NCI-H1092 (cell line): Measurements from ENCODE around the gene EIF4A3.

ENCODE experiments used
- DNase-seq: peaks from one replicate; lab custom pipeline; 2025; lab: John Stamatoyannopoulos, UW

Gene EIF4A3

GRCh38 chr17:80133626-80133970 is 13.3 kb downstream of the EIF4A3 start:
- DNase-seq: no peak

- no peak for DNase-seq
These were observed 13.9 kb downstream of the EIF4A3 start for GRCh38 chr17:80132906-80133625.

GRCh38 chr17:80130992-80131391 is 15.9 kb downstream of the EIF4A3 start:
- DNase-seq: no peak

- DNase-seq: no peak
These were observed 17.8 kb downstream of the EIF4A3 start for GRCh38 chr17:80129006-80129565.

GRCh38 chr17:80126449-80126715 is 20.5 kb downstream of the EIF4A3 start:
- DNase-seq: no peak

- DNase-seq: no peak
These were observed 21.1 kb downstream of the EIF4A3 start for GRCh38 chr17:80125656-80126448.

GRCh38 chr17:80124351-80124981 is 22.5 kb downstream of the EIF4A3 start:
- DNase-seq: no peak

GRCh38 chr17:80123791-80124190 is 23.1 kb downstream of the EIF4A3 start:
- DNase-seq: no peak

- no peak for DNase-seq
These were observed 23.9 kb downstream of the EIF4A3 start for GRCh38 chr17:80122926-80123505.

GRCh38 chr17:80122026-80122575 is 24.8 kb downstream of the EIF4A3 start:
- no peak for DNase-seq

GRCh38 chr17:80119839-80120238 is 27.1 kb downstream of the EIF4A3 start:
- no peak for DNase-seq

- no peak for DNase-seq
These were observed 27.6 kb downstream of the EIF4A3 start for GRCh38 chr17:80119271-80119791.

- DNase-seq: no peak
These were observed 28.2 kb downstream of the EIF4A3 start for GRCh38 chr17:80118601-80119270.

- no peak for DNase-seq
These were observed 29.2 kb downstream of the EIF4A3 start for GRCh38 chr17:80117491-80118401.

- no peak for DNase-seq
These were observed 30.0 kb downstream of the EIF4A3 start for GRCh38 chr17:80116921-80117380.

- no peak for DNase-seq
These were observed 30.5 kb downstream of the EIF4A3 start for GRCh38 chr17:80116276-80116920.

- no peak for DNase-seq
These were observed 31.8 kb downstream of the EIF4A3 start for GRCh38 chr17:80115159-80115558.

- no peak for DNase-seq
These were observed 32.2 kb downstream of the EIF4A3 start for GRCh38 chr17:80114758-80115157.

- DNase-seq: no peak
These were observed 33.9 kb downstream of the EIF4A3 start for GRCh38 chr17:80113033-80113484.
